ENCODE data around the gene SMS. TPM values are rescaled to one million over a fixed set of nuclear protein-coding genes. Genes with fewer than 3 reads are reported as not detected.

The SMS gene
- total and polyA plus RNA-seq, 2 of the 13 experiments (the other 11 are each of a cell fraction or from before 2014, with no cell fraction given) = 40.5 to 91.9 TPM

DNA sequence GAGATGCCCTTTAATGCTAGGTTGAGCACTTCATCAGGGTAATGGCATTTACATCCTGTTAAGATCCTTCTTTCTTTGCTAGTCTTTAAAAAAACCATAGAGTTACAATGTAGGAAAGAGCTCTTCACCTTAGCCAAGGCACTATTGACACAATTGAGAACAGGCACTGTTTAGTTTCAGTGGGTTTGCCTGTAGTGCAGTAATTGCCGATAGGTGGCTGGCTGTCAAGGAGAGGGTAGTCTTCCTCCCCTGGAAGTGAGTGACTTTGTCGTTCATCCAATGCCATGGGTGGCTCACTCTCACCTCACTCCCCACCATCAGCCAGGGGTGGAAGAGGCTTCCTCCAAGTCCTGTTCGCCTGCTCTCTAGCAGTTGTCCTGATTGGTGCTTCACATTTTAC is 34.7 kb downstream of the SMS start:
- no peak for FAIRE-seq

More for the DNA sequence above, 34.7 kb downstream of the SMS start:
- no peak for TF ChIP-seq ZNF709 (CRISPR knock-in tag; IDR thresholded peaks at IDR 0.05)
- TF ChIP-seq FOSL1 (CRISPR knock-in tag; IDR thresholded peaks at IDR 0.05; ENCODE audit: borderline replicate concordance) = no peak
- TF ChIP-seq SIX1 (CRISPR knock-in tag; IDR thresholded peaks at IDR 0.05; ENCODE audit: borderline replicate concordance) = no peak
- TF ChIP-seq ELF4 (CRISPR knock-in tag; IDR thresholded peaks at IDR 0.05; ENCODE audit: borderline replicate concordance) = no peak
- TF ChIP-seq, protein P1, sequence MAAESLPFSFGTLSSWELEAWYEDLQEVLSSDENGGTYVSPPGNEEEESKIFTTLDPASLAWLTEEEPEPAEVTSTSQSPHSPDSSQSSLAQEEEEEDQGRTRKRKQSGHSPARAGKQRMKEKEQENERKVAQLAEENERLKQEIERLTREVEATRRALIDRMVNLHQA (CRISPR knock-in tag; IDR thresholded peaks at IDR 0.05) = no peak
- no peak for TF ChIP-seq ZNF121 (CRISPR knock-in tag; IDR thresholded peaks at IDR 0.05)
- TF ChIP-seq ZNF354B (CRISPR knock-in tag; IDR thresholded peaks at IDR 0.05) = no peak
- TF ChIP-seq PAWR (CRISPR knock-in tag; IDR thresholded peaks at IDR 0.05; ENCODE audit: borderline replicate concordance) = no peak
- no peak for TF ChIP-seq CBFB (CRISPR knock-in tag; IDR thresholded peaks at IDR 0.05)
- no peak for TF ChIP-seq NONO (IDR thresholded peaks at IDR 0.05)
- TF ChIP-seq NONO (CRISPR knock-in tag; conservative IDR thresholded peaks at IDR 0.05) = no peak
- TF ChIP-seq ZBTB42 (CRISPR knock-in tag; IDR thresholded peaks at IDR 0.05) = no peak
- no peak for TF ChIP-seq ZNF367 (CRISPR knock-in tag; IDR thresholded peaks at IDR 0.05; ENCODE audit: borderline replicate concordance)
- no peak for TF ChIP-seq ZNF883 (CRISPR knock-in tag; IDR thresholded peaks at IDR 0.05; ENCODE audit: not compliant biosample characterization)
- no peak for TF ChIP-seq RORA (CRISPR knock-in tag; IDR thresholded peaks at IDR 0.05)
- TF ChIP-seq ZNF484 (CRISPR knock-in tag; IDR thresholded peaks at IDR 0.05; ENCODE audit: borderline replicate concordance, low read depth) = no peak
- TF ChIP-seq NR2F2 (IDR thresholded peaks at IDR 0.05; ENCODE audit: borderline replicate concordance, low read depth) = no peak
- no peak for TF ChIP-seq SNAI1 (CRISPR knock-in tag; IDR thresholded peaks at IDR 0.05; ENCODE audit: borderline replicate concordance)
- TF ChIP-seq POLR2A (IDR thresholded peaks at IDR 0.05; ENCODE audit: insufficient read depth in 1 of 2, low read depth in 2 of 2, low read length in 2 of 2) = no peak
- TF ChIP-seq ZMYM2 (CRISPR knock-in tag; IDR thresholded peaks at IDR 0.05) = no peak
- no peak for TF ChIP-seq NFAT5 (CRISPR knock-in tag; IDR thresholded peaks at IDR 0.05)
- Histone ChIP-seq H3K4me3 (replicated peaks in 1 of 3; ENCODE audit: insufficient read depth in 1 of 3, low read depth in 2 of 3, low read length in 3 of 3) (no peak overlapping the region), H3K27ac (ENCODE audit: extremely low read length, insufficient read depth, low read length) (no peak overlapping the region), H3K27me3 (ENCODE audit: control insufficient read depth in 1 of 2, insufficient read depth in 2 of 2, low read length in 2 of 2) (no peaks in the 10 kb centered on the region), H3K4me2 (ENCODE audit: low read depth, low read length) (no peak overlapping the region), H2AFZ (ENCODE audit: low read length) (no peak overlapping the region), H3K36me3 (replicated peaks in 1 of 2; ENCODE audit: control insufficient read depth in 1 of 2, insufficient read depth in 2 of 2, low read length in 2 of 2) (peaks cover 0 to 3% of the 10 kb centered on the region in 2 experiments; a peak in 3 of 5 replicates), H3K79me2 (ENCODE audit: insufficient read depth, low read length) (no peaks in the 10 kb centered on the region), H4K20me1 (ENCODE audit: insufficient read depth, low read length) (no peaks in the 10 kb centered on the region), H3K9me3 (ENCODE audit: low read length) (no peaks in the 10 kb centered on the region), H3K4me1 (ENCODE audit: insufficient read depth, low read length) (peaks cover 10% of the 10 kb centered on the region), H3K9ac (ENCODE audit: insufficient read depth, low read depth, low read length) (no peak overlapping the region)
- in situ Hi-C loops (cut with HindIII; ENCODE audit: extremely low pct_ligation_motif_present, low pct_unique_long_range_greater_than_20kb) (loop anchor here (25.0 kb wide), 1 partner anchor 212 kb away; no protein-coding TSS in a partner anchor), intact Hi-C loops (cut with micrococcal nuclease; ENCODE audit: unreplicated experiment) (loop anchor here (10.0 kb wide), 1 partner anchor 140 kb away; the partner anchor contains the start of gene MBTPS2)
- DNase-seq (ENCODE audit: low spot score) (no peak), ATAC-seq (no peak)
- ChIA-PET POLR2A (no interaction called here), CTCF (ENCODE audit: low intra/inter-chr PET ratio, low total read pairs) (no interaction called here)
- WGBS (ENCODE audit: low lambda C conversion rate) = 100% methylated on average over 3 of the region's 3 CpGs
- BruUV-seq (replicated peaks) = no TSS peak

Data from HepG2 (cell line).